Liver (tissue), 9 donors: ENCODE measurements around the gene MYH13. TPM values are rescaled to one million over a fixed set of nuclear protein-coding genes. Genes with fewer than 3 reads are reported as not detected.

Experiments
- DNase-seq: peaks from one replicate; pipeline ENCODE4 v3.0.0-alpha.2; 2017; ENCODE audit warnings: low spot score
- H3K27ac ChIP-seq, 2 donors: one replicate each; pipeline ENCODE4 v1.7.0; 2013; ENCODE audit warnings: inconsistent platforms in 2 of 2, low read length in 2 of 2, control low read depth in 1 of 2, low read depth in 1 of 2, mild to moderate bottlenecking in 1 of 2
- H3K27me3 ChIP-seq, 4 donors: one replicate each; pipeline versions ENCODE4 v1.6.1 to v1.7.0; 2013; ENCODE audit warnings: low read length in 3 of 4, inconsistent platforms in 1 of 4, mild to moderate bottlenecking in 1 of 4, moderate library complexity in 1 of 4; ENCODE audit not compliant: control insufficient read depth in 4 of 4, insufficient read depth in 4 of 4
- H3K36me3 ChIP-seq, 4 donors: one replicate each; pipeline versions ENCODE4 v1.6.1 to v1.7.0; 2013; ENCODE audit warnings: low read length in 3 of 4, mild to moderate bottlenecking in 3 of 4, low read depth in 1 of 4, moderate library complexity in 1 of 4; ENCODE audit not compliant: control insufficient read depth in 4 of 4, insufficient read depth in 3 of 4
- H3K4me1 ChIP-seq, 4 donors: one replicate each; pipeline versions ENCODE4 v1.6.1 to v1.7.0; 2013; ENCODE audit warnings: low read length in 3 of 4, mild to moderate bottlenecking in 3 of 4, moderate library complexity in 1 of 4; ENCODE audit not compliant: control insufficient read depth in 4 of 4, insufficient read depth in 4 of 4
- H3K4me3 ChIP-seq, 3 donors: one replicate each; pipeline versions ENCODE4 v1.6.1 to v1.7.0; 2013; ENCODE audit warnings: low read length in 3 of 3, control low read depth in 1 of 3, low read depth in 1 of 3, mild to moderate bottlenecking in 1 of 3
- H3K9ac ChIP-seq, 2 donors: one replicate each; pipeline ENCODE4 v1.7.0; 2013; ENCODE audit warnings: low read length in 2 of 2, mild to moderate bottlenecking in 2 of 2, moderate library complexity in 2 of 2, control low read depth in 1 of 2, low read depth in 1 of 2
- H3K9me3 ChIP-seq, 4 donors: one replicate each; pipeline versions ENCODE4 v1.6.1 to v1.7.0; 2013; ENCODE audit warnings: low read length in 3 of 4; ENCODE audit not compliant: control insufficient read depth in 4 of 4
- ATF3 ChIP-seq: IDR thresholded peaks from 2 replicates; pipeline ENCODE4 v1.6.1; 2016; ENCODE audit warnings: antibody characterized with exemption
- CTCF ChIP-seq: fragments of 150-350 bp; IDR thresholded peaks from 2 replicates; pipeline ENCODE4 v1.5.1; 2017; ENCODE audit warnings: improper control_type of control experiment, low read depth, low read length; ENCODE audit not compliant: missing input control
- EGR1 ChIP-seq, 2 donors: IDR thresholded peaks; 2 replicates each; pipeline ENCODE4 v1.6.1; 2016 to 2018; ENCODE audit warnings: antibody characterized with exemption in 2 of 2, low read depth in 2 of 2
- FOXA1 ChIP-seq: IDR thresholded peaks from 2 replicates; pipeline ENCODE4 v1.6.1; 2016; ENCODE audit warnings: antibody characterized with exemption
- FOXA2 ChIP-seq: IDR thresholded peaks from 2 replicates; pipeline ENCODE4 v1.6.1; 2016; ENCODE audit warnings: antibody characterized with exemption
- GABPA ChIP-seq, 2 donors: IDR thresholded peaks in 1 of 2; conservative IDR thresholded peaks in 1 of 2; 2 replicates each; pipeline ENCODE4 v1.6.1; 2016; ENCODE audit warnings: antibody characterized with exemption in 2 of 2, mild to moderate bottlenecking in 1 of 2, moderate library complexity in 1 of 2
- HNF4A ChIP-seq, 2 donors: conservative IDR thresholded peaks; 2 replicates each; pipeline ENCODE4 v1.6.1; 2016; ENCODE audit warnings: antibody characterized with exemption in 2 of 2, mild to moderate bottlenecking in 2 of 2
- HNF4G ChIP-seq: IDR thresholded peaks from 2 replicates; pipeline ENCODE4 v1.6.1; 2016; ENCODE audit warnings: antibody characterized with exemption
- JUND ChIP-seq, 2 donors: IDR thresholded peaks; 2 replicates each; pipeline ENCODE4 v1.6.1; 2016; ENCODE audit warnings: antibody characterized with exemption in 2 of 2
- MAX ChIP-seq: IDR thresholded peaks from 2 replicates; pipeline ENCODE4 v1.6.1; 2016; ENCODE audit warnings: antibody characterized with exemption
- RAD21 ChIP-seq, 2 donors: IDR thresholded peaks; 2 replicates each; pipeline ENCODE4 v1.6.1; 2016; ENCODE audit warnings: antibody characterized with exemption in 2 of 2, mild to moderate bottlenecking in 2 of 2
- REST ChIP-seq: IDR thresholded peaks from 2 replicates; pipeline ENCODE4 v1.6.1; 2016; ENCODE audit warnings: antibody characterized with exemption, mild to moderate bottlenecking
- RXRA ChIP-seq, 2 donors: IDR thresholded peaks; 2 replicates each; pipeline ENCODE4 v1.6.1; 2017 to 2018; ENCODE audit warnings: antibody characterized with exemption in 2 of 2, mild to moderate bottlenecking in 1 of 2
- SP1 ChIP-seq: IDR thresholded peaks from 2 replicates; pipeline ENCODE4 v1.6.1; 2018; ENCODE audit warnings: antibody characterized with exemption, mild to moderate bottlenecking
- TAF1 ChIP-seq: conservative IDR thresholded peaks from 2 replicates; pipeline ENCODE4 v1.6.1; 2016; ENCODE audit warnings: antibody characterized with exemption, mild to moderate bottlenecking
- YY1 ChIP-seq: IDR thresholded peaks from 2 replicates; pipeline ENCODE4 v1.6.1; 2016; ENCODE audit warnings: antibody characterized with exemption, mild to moderate bottlenecking
- ZBTB33 ChIP-seq: IDR thresholded peaks from 2 replicates; pipeline ENCODE4 v1.6.1; 2016; ENCODE audit warnings: antibody characterized with exemption
- WGBS: extraction: QIAGEN DNeasy Blood & Tissue Kit; methylation state at CpG from one replicate; pipeline ENCODE4 v1.1.7; 2013; 5-methylcytosine and 5-hydroxymethylcytosine counted together
- polyA plus RNA-seq, 2 donors: library from polyadenylated mRNA; stranded (reverse) in 1 of 2; unstranded in 1 of 2; fragments of 200-250 nt in 1 of 2; fragments of >200 nt in 1 of 2; fragmentation: Nextera tagmentation in 1 of 2; extraction: Ambion mirVana in 1 of 2; gene quantifications; one replicate each; pipeline versions ENCODE4 v1.2.1 to v1.2.3, GENCODE V29; 2013 to 2015
- total RNA-seq, 2 donors: library from RNA; depleted of rRNA; stranded (reverse); fragments of >200 nt; gene quantifications; one replicate each; pipeline ENCODE4 v1.2.3, GENCODE V29; 2014
- donor health status: healthy.
- donor health status: healthy.
- donor health status: healthy.
- donor health status: healthy.
- donor health status: healthy.

The MYH13 gene
- total and polyA plus RNA-seq, 4 donors: not detected

GRCh38 chr17:10309003-10309974, 63.5 kb downstream of the MYH13 start:
- 90% methylated on average over 44 of the region's 44 CpGs for WGBS
- no peaks in the 10 kb centered on the region for H3K4me1 ChIP-seq
- no peaks in the 10 kb centered on the region for H3K36me3 ChIP-seq

More at GRCh38 chr17:10309003-10309974, 63.5 kb downstream of the MYH13 start:
- no peak for DNase-seq
- Histone ChIP-seq H3K27me3 (peaks cover 0 to 9% (median 0%) of the 10 kb centered on the region in 4 donors), H3K9ac (no peak overlapping the region), H3K27ac (no peak overlapping the region), H3K4me3 (no peak overlapping the region), H3K9me3 (no peaks in the 10 kb centered on the region)
- TF ChIP-seq GABPA (IDR thresholded peaks at IDR 0.05 in 1 of 2, conservative IDR thresholded peaks at IDR 0.05 in 1 of 2): no peak
- no peak for TF ChIP-seq RAD21 (IDR thresholded peaks at IDR 0.05)
- no peak for TF ChIP-seq TAF1
- TF ChIP-seq REST: no peak
- TF ChIP-seq HNF4A (conservative IDR thresholded peaks at IDR 0.05): no peak
- TF ChIP-seq ATF3: no peak
- TF ChIP-seq YY1: no peak
- TF ChIP-seq SP1: no peak
- no peak for TF ChIP-seq FOXA1
- TF ChIP-seq RXRA (IDR thresholded peaks at IDR 0.05): no peak
- TF ChIP-seq ZBTB33: no peak
- TF ChIP-seq FOXA2: no peak
- TF ChIP-seq MAX: no peak
- no peak for TF ChIP-seq CTCF
- no peak for TF ChIP-seq HNF4G
- no peak for TF ChIP-seq EGR1 (IDR thresholded peaks at IDR 0.05; ENCODE audit: low read depth in 2 of 2)
- TF ChIP-seq JUND (IDR thresholded peaks at IDR 0.05): no peak
